PC-9 (cell line): Measurements from ENCODE around the gene PRLH. TPM values are rescaled to one million over a fixed set of nuclear protein-coding genes. Genes with fewer than 3 reads are reported as not detected.

Experiments
- BruUV-seq: library from RNA; stranded (reverse); fragments of 400-500 nt; replicated peaks from 2 replicates; lab custom pipeline; 2021; lab: Mats Ljungman, UMichigan
- CTCF ChIA-PET: fragments of 300-600 bp; sonication (Branson Sonifier 250); formaldehyde crosslinking; loops from one replicate; lab custom pipeline; 2022; ENCODE audit warnings: antibody characterized with exemption; lab: Charles Lee
- POLR2A ChIA-PET: fragments of 300-600 bp; sonication (Branson Sonifier 250); formaldehyde crosslinking; loops from one replicate; lab custom pipeline; 2022; ENCODE audit warnings: antibody characterized with exemption; ENCODE audit not compliant: unreplicated experiment; lab: Charles Lee
- DNase-seq, 2 experiments: peaks; one replicate each; pipeline versions ENCODE4 v3.0.0 to v3.0.0-alpha.2; 2015 to 2022; ENCODE audit warnings: mixed read lengths in 1 of 2
- H2AFZ ChIP-seq: fragments of 200-600 bp; sonication (generic); 2 replicates; pipeline ENCODE4 v1.8.1; 2017; ENCODE audit warnings: antibody characterized with exemption
- H3F3A ChIP-seq: fragments of 200-600 bp; sonication (generic); 2 replicates; pipeline ENCODE4 v1.8.1; 2017; ENCODE audit warnings: antibody characterized with exemption, mild to moderate bottlenecking, low read depth; ENCODE audit not compliant: insufficient read depth
- H3K27ac ChIP-seq: fragments of 200-600 bp; sonication (generic); 2 replicates; pipeline ENCODE4 v1.6.1; 2016; ENCODE audit warnings: mixed run types
- H3K27me3 ChIP-seq: fragments of 200-600 bp; sonication (generic); 2 replicates; pipeline ENCODE4 v1.6.1; 2016; ENCODE audit warnings: low read depth, mixed run types; ENCODE audit not compliant: insufficient read depth
- H3K36me3 ChIP-seq: fragments of 200-600 bp; sonication (generic); 2 replicates; pipeline ENCODE4 v1.6.1; 2016; ENCODE audit warnings: low read depth, mixed run types
- H3K4me1 ChIP-seq: fragments of 200-600 bp; sonication (generic); replicated peaks from 2 replicates; pipeline ENCODE4 v1.6.1; 2016; ENCODE audit warnings: mixed run types; ENCODE audit not compliant: insufficient read depth
- H3K4me2 ChIP-seq: fragments of 200-600 bp; sonication (generic); 2 replicates; pipeline ENCODE4 v1.6.1; 2017; ENCODE audit warnings: mixed run types
- H3K4me3 ChIP-seq: fragments of 200-600 bp; sonication (generic); 2 replicates; pipeline ENCODE4 v1.6.1; 2016; ENCODE audit warnings: mixed run types
- H3K79me2 ChIP-seq: fragments of 200-600 bp; sonication (generic); 2 replicates; pipeline ENCODE4 v1.6.1; 2017; ENCODE audit warnings: low read depth, mixed run types
- H3K9me2 ChIP-seq: fragments of 200-600 bp; sonication (generic); 2 replicates; pipeline ENCODE4 v1.8.1; 2017; ENCODE audit warnings: mild to moderate bottlenecking; ENCODE audit not compliant: insufficient read depth
- H3K9me3 ChIP-seq: fragments of 200-600 bp; sonication (generic); 2 replicates; pipeline ENCODE4 v1.8.1; 2016; ENCODE audit warnings: low read depth; ENCODE audit not compliant: insufficient read depth
- H4K20me1 ChIP-seq: fragments of 200-600 bp; sonication (generic); 2 replicates; pipeline ENCODE4 v1.8.1; 2017; ENCODE audit not compliant: insufficient read depth
- EZH2 ChIP-seq: fragments of 200-600 bp; sonication (generic); IDR thresholded peaks from 2 replicates; pipeline ENCODE4 v1.8.0; 2017; ENCODE audit warnings: antibody characterized with exemption, low read depth
- intact Hi-C: fragments of 100-400 bp; cut with micrococcal nuclease; formaldehyde crosslinking; loops from one replicate; pipeline ENCODE4 v1.10.0; 2022; ENCODE audit not compliant: unreplicated experiment
- total RNA-seq: library from RNA; stranded (reverse); gene quantifications from 2 replicates; pipeline ENCODE4 v1.2.3, GENCODE V29; 2021
- TF ChIP-seq, protein P1 (sequence below): fragments of 200-600 bp; sonication (generic); conservative IDR thresholded peaks from 2 replicates; pipeline ENCODE4 v1.6.1; 2017; ENCODE audit warnings: mixed run types, antibody characterized with exemption, mild to moderate bottlenecking, moderate library complexity

PRLH gene
- total RNA-seq, 1 experiment from 2014 or later = not detected

DNA sequence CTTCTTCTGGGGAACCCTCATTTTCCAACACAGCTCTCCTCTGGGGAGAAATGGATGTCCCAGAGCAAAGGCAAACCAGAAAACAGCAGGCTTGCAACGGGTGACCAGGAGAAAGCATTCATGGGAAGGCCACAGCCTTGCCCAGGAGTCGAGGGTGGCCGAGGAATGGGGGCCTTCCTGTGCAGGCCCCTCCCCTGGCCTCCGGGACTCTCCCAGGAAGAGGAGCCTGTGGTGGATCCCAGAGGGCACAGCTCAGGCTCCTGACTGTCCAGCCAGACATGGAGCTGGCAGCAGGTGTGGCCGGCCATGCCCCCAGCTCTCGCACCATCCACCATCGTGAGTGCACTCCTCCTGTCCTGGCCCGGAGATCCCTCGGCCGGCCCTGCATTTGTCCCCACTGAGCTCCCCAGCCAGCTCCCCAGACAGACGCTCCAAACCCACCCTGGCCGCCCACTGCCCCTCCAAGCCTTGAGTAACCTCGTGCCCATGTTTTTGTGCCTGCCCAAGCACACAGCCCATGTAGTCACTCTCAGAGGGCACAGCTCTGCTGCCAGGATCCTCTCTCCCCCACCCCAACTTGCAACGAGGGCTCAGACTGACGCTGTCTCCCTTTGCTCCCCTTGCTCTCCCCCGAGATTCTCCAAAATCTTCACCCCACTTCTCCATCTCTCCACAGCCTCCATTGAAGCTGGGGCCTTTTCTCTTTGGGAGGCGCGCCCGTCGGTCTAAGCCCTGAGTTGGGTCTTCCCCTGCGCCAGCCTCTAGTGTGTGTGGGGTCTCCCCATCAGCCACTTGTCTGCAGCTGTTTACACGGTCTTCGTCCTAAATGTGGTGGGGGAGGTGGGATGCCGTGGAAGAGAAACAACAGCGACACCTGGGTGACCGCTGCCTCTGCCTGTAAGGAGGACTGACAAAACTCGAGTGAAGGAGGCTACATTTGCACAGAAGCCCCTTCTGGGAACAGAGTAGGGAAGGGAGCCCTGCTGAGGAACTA lies 9.8 kb downstream of the PRLH start:
- Histone ChIP-seq H3K4me2 (peak overlapping the region; percentile 15; the same call in 1 of the 2 replicates), H3K27me3 (no peaks in the 10 kb centered on the region), H3K36me3 (no peaks in the 10 kb centered on the region), H3K4me3 (no peak overlapping the region), H3K9me3 (no peaks in the 10 kb centered on the region), H3K4me1 (peaks cover 5% of the 10 kb centered on the region; the same call in 1 of the 2 replicates), H2AFZ (no peak overlapping the region), H3K9me2 (no peaks in the 10 kb centered on the region), H3K27ac (no peak overlapping the region), H3K79me2 (no peaks in the 10 kb centered on the region), H4K20me1 (no peaks in the 10 kb centered on the region), H3F3A (peaks cover 2% of the 10 kb centered on the region; the same call in 1 of the 2 replicates)
- BruUV-seq = no TSS peak
- CTCF ChIA-PET = interaction anchor here (0.6 kb wide), 1 partner anchor 486 kb away, joined by 3 read pairs; no protein-coding TSS in a partner anchor
- POLR2A ChIA-PET = no interaction called here
- intact Hi-C loops = no loop called here
- TF ChIP-seq EZH2 = no peak
- TF ChIP-seq, protein P1, sequence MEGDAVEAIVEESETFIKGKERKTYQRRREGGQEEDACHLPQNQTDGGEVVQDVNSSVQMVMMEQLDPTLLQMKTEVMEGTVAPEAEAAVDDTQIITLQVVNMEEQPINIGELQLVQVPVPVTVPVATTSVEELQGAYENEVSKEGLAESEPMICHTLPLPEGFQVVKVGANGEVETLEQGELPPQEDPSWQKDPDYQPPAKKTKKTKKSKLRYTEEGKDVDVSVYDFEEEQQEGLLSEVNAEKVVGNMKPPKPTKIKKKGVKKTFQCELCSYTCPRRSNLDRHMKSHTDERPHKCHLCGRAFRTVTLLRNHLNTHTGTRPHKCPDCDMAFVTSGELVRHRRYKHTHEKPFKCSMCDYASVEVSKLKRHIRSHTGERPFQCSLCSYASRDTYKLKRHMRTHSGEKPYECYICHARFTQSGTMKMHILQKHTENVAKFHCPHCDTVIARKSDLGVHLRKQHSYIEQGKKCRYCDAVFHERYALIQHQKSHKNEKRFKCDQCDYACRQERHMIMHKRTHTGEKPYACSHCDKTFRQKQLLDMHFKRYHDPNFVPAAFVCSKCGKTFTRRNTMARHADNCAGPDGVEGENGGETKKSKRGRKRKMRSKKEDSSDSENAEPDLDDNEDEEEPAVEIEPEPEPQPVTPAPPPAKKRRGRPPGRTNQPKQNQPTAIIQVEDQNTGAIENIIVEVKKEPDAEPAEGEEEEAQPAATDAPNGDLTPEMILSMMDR = no peak
- no peak for DNase-seq

DNA sequence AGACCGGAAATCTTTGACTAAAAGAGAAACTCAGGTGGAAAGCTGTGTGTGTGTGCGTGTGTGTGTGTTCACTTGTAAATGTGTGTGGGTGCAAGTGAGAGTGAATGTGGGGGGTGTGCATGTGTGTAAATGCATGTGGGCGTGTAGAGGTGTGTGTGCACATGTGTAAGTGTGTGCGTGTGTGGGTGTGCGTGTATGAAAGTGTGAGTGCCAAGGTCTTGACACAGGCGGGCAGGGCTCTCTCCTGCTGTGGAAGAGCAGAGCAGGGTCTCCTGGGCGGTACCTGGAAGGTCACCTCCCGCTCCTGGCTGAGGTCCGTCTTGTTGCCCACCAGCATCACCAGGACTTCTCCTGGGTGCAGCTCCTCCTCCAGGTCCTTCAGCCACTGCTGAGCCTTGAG lies 10.6 kb downstream of the PRLH start:
- H3K27me3 ChIP-seq = no peaks in the 10 kb centered on the region
- ChIA-PET CTCF (no interaction called here), POLR2A (no interaction called here)
- H3F3A ChIP-seq = peaks cover 2% of the 10 kb centered on the region; the same call in 1 of the 2 replicates
- no TSS peak for BruUV-seq
- no peak overlapping the region for H3K4me3 ChIP-seq
- no peak for DNase-seq
- peaks cover 5% of the 10 kb centered on the region; the same call in 1 of the 2 replicates for H3K4me1 ChIP-seq
- H3K36me3 ChIP-seq = no peaks in the 10 kb centered on the region
- no peaks in the 10 kb centered on the region for H3K79me2 ChIP-seq
- TF ChIP-seq, protein P1 = no peak
- no peak for TF ChIP-seq EZH2
- no peaks in the 10 kb centered on the region for H3K9me2 ChIP-seq
- H3K4me2 ChIP-seq = no peak overlapping the region
- H4K20me1 ChIP-seq = no peaks in the 10 kb centered on the region
- H2AFZ ChIP-seq = no peak overlapping the region
- no peaks in the 10 kb centered on the region for H3K9me3 ChIP-seq
- intact Hi-C loops = no loop called here
- H3K27ac ChIP-seq = no peak overlapping the region

DNA sequence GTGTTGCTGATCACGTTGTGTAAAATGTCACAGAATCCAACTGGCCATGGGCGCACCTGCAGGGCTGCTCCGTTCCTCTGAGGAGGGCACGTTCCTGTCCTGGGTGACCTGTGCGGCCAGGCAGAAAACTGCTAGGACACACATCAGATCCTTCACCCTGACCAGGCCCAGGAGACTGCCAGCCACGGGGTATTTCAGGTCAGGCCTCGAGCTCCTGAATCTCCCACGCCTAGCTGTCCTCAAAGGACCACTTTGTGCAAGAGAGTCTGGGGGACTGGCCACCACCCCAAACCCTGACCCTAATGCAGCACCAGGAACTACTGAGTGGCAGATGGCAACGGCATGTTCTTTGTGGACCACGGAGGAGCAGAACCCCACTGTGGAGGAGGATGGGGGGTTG lies 11.1 kb downstream of the PRLH start:
- Histone ChIP-seq H3K9me2 (no peaks in the 10 kb centered on the region), H3F3A (peaks cover 2% of the 10 kb centered on the region; the same call in 1 of the 2 replicates), H3K4me1 (peaks cover under 1% of the 10 kb centered on the region; the same call in 1 of the 2 replicates), H3K9me3 (no peaks in the 10 kb centered on the region), H3K79me2 (no peaks in the 10 kb centered on the region), H3K27me3 (no peaks in the 10 kb centered on the region), H3K36me3 (no peaks in the 10 kb centered on the region), H3K27ac (no peak overlapping the region), H3K4me3 (no peak overlapping the region), H2AFZ (no peak overlapping the region), H4K20me1 (peaks cover under 1% of the 10 kb centered on the region; the same call in 1 of the 2 replicates), H3K4me2 (no peak overlapping the region)
- no peak for DNase-seq
- intact Hi-C loops = no loop called here
- TF ChIP-seq, protein P1 = no peak
- no peak for TF ChIP-seq EZH2
- ChIA-PET POLR2A (no interaction called here), CTCF (no interaction called here)
- no TSS peak for BruUV-seq
